ENCODE results near the gene ARHGAP35.
"Not testable (repeated sequence)": the region's sequence is repeated elsewhere in the genome, so short reads cannot be mapped to it uniquely, and the experiment has no call there.

ARHGAP35 gene

GRCh38 chr19:46860846-46861690 is at the start of gene ARHGAP35:
TSS of gene ARHGAP35 (plus strand) at chr19:46860997. CDS start at chr19:46918676, 57,679 bp downstream.
- peak; percentile 36 to 37 for DNase-seq

GRCh38 chr19:46812977-46813838 is 47.6 kb upstream of the ARHGAP35 start:
- DNase-seq, result no peak

GRCh38 chr19:46813839-46814358 is 46.9 kb upstream of the ARHGAP35 start:
- DNase-seq, result no peak

- no peak for DNase-seq
These were observed 44.8 kb upstream of the ARHGAP35 start for GRCh38 chr19:46815833-46816627.

- peak; percentile 39 to 42 for DNase-seq
These were observed 42.0 kb upstream of the ARHGAP35 start for GRCh38 chr19:46818812-46819211.

GRCh38 chr19:46821512-46822409 is 39.0 kb upstream of the ARHGAP35 start:
- DNase-seq, result peak; percentile 68 to 69

GRCh38 chr19:46822410-46822787 is 38.4 kb upstream of the ARHGAP35 start:
- not testable (repeated sequence) for DNase-seq

- no peak for DNase-seq
These were observed 37.7 kb upstream of the ARHGAP35 start for GRCh38 chr19:46823049-46823448.

- no peak for DNase-seq
These were observed 35.7 kb upstream of the ARHGAP35 start for GRCh38 chr19:46824890-46825730.

GRCh38 chr19:46825731-46826055 is 35.1 kb upstream of the ARHGAP35 start:
- DNase-seq, result no peak

- peak; percentile 64 to 70 for DNase-seq
These were observed 32.3 kb upstream of the ARHGAP35 start for GRCh38 chr19:46828484-46828883.

GRCh38 chr19:46830864-46831263 is 29.9 kb upstream of the ARHGAP35 start:
- no peak for DNase-seq

GRCh38 chr19:46834121-46834520 is 26.7 kb upstream of the ARHGAP35 start:
- no peak for DNase-seq

- no peak for DNase-seq
These were observed 25.8 kb upstream of the ARHGAP35 start for GRCh38 chr19:46834984-46835383.

GRCh38 chr19:46838160-46838559 is 22.6 kb upstream of the ARHGAP35 start:
- DNase-seq, result no peak

GRCh38 chr19:46839752-46840497 is 20.9 kb upstream of the ARHGAP35 start:
- DNase-seq, result no peak

- peak; percentile 45 to 60 for DNase-seq
These were observed 20.3 kb upstream of the ARHGAP35 start for GRCh38 chr19:46840498-46840942.

- no peak for DNase-seq
These were observed 19.2 kb upstream of the ARHGAP35 start for GRCh38 chr19:46841458-46842083.

- DNase-seq, result no peak
These were observed 18.0 kb upstream of the ARHGAP35 start for GRCh38 chr19:46842791-46843190.
